ENCODE data around the gene PIEZO1. TPM values are rescaled to one million over a fixed set of nuclear protein-coding genes. Genes with fewer than 3 reads are reported as not detected.

The PIEZO1 gene
- total and polyA plus RNA-seq, 9 of the 15 experiments (the other 6 are each of a cell fraction or from before 2014, with no cell fraction given): 3.6 to 432 (median 131) TPM

DNA sequence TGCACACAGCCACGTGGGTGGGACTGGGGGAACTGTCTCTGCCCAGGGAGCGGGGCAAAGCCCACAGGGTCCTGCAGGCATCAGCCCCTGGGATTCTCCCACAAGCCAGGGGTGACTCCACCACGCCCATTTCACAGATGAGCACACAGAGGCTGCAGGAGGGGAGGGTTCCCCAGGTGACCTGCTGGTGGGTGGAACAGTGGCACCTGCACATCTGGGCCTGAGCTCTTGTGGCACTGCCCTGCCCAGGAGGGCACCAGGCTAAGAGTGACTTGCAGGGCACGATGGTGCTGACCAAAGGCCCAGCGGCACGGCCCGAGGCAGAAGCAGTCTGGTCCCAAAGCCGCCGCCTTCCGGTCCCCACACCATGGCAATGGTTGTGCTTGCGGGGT, 23.9 kb downstream of the PIEZO1 start:
- Histone ChIP-seq H3K27me3 (ENCODE audit: control insufficient read depth in 2 of 2, insufficient read depth in 2 of 2, low read length in 2 of 2) (no peaks in the 10 kb centered on the region), H3K79me2 (ENCODE audit: control insufficient read depth, insufficient read depth, low read length) (peaks cover 96% of the 10 kb centered on the region), H3K4me2 (ENCODE audit: insufficient read depth, low read length) (no peak overlapping the region), H3K36me3 (ENCODE audit: control insufficient read depth, insufficient read depth, low read length) (peaks cover 91% of the 10 kb centered on the region), H3K4me1 (replicated peaks in 1 of 2; ENCODE audit: control insufficient read depth in 2 of 2, insufficient read depth in 2 of 2, low read length in 2 of 2) (peaks cover 24 to 92% of the 10 kb centered on the region in 2 experiments), H3K9ac (ENCODE audit: insufficient read depth in 1 of 2, low read depth in 2 of 2, low read length in 2 of 2) (peak overlapping the region in 1 of 2 experiments; percentile 78; a peak in 2 of 4 replicates), H3K27ac (ENCODE audit: extremely low read depth, low read depth, low read length) (no peak overlapping the region), H3K9me1 (ENCODE audit: control insufficient read depth, insufficient read depth, low read length) (peaks cover 38% of the 10 kb centered on the region), H3K9me3 (replicated peaks; ENCODE audit: control insufficient read depth, insufficient read depth, low read depth, low read length) (no peaks in the 10 kb centered on the region), H4K20me1 (replicated peaks; ENCODE audit: control insufficient read depth, insufficient read depth, low read length) (peaks cover 77% of the 10 kb centered on the region), H3K4me3 (no peak overlapping the region), H2AFZ (ENCODE audit: low read depth, low read length) (no peak overlapping the region)
- POLR2A ChIA-PET: interaction anchor here (5.6 to 8.9 kb wide), 2 partner anchors 10 to 20 kb away, joined by 26 to 102 read pairs; no protein-coding TSS in a partner anchor
- BruUV-seq (replicated peaks): no TSS peak
- WGBS (ENCODE audit: insufficient coverage, low coverage, missing lambda C conversion rate): 87% methylated on average over 11 of the region's 11 CpGs
- ATAC-seq: no peak
- intact Hi-C loops (cut with micrococcal nuclease): no loop called here
- FAIRE-seq: no peak
- in situ Hi-C loops (cut with MboI): no loop called here
- DNase-seq (ENCODE audit: extremely low read depth in 1 of 4, low spot score in 3 of 4): no peak
- CTCF ChIA-PET (ENCODE audit: low intra/inter-chr PET ratio): no interaction called here
- TF ChIP-seq POLR2G (IDR thresholded peaks at IDR 0.05; ENCODE audit: low read depth, low read length): peak; percentile 43
- no peak for TF ChIP-seq SIN3A (IDR thresholded peaks at IDR 0.05; ENCODE audit: borderline replicate concordance in 2 of 2, control insufficient read depth in 1 of 2, low read depth in 2 of 2, low read length in 2 of 2)
- no peak for TF ChIP-seq NONO (IDR thresholded peaks at IDR 0.05; ENCODE audit: low read depth in 2 of 2, low read length in 1 of 2)
- peak; percentile 12; the same call in 1 of the 2 replicates for TF ChIP-seq ESRRA (IDR thresholded peaks at IDR 0.05; ENCODE audit: borderline replicate concordance, low read depth)
- TF ChIP-seq CHD1 (IDR thresholded peaks at IDR 0.05; ENCODE audit: low read length): no peak
- no peak for TF ChIP-seq SRSF3 (IDR thresholded peaks at IDR 0.05; ENCODE audit: insufficient read depth, low read length)
- TF ChIP-seq CBX1 (IDR thresholded peaks at IDR 0.05; ENCODE audit: low read depth): peak; percentile 72; the same call in 1 of the 2 replicates
- TF ChIP-seq, protein P1, sequence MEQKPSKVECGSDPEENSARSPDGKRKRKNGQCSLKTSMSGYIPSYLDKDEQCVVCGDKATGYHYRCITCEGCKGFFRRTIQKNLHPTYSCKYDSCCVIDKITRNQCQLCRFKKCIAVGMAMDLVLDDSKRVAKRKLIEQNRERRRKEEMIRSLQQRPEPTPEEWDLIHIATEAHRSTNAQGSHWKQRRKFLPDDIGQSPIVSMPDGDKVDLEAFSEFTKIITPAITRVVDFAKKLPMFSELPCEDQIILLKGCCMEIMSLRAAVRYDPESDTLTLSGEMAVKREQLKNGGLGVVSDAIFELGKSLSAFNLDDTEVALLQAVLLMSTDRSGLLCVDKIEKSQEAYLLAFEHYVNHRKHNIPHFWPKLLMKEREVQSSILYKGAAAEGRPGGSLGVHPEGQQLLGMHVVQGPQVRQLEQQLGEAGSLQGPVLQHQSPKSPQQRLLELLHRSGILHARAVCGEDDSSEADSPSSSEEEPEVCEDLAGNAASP (IDR thresholded peaks at IDR 0.05): no peak
- no peak for TF ChIP-seq HLTF (IDR thresholded peaks at IDR 0.05)
- TF ChIP-seq, protein P2, sequence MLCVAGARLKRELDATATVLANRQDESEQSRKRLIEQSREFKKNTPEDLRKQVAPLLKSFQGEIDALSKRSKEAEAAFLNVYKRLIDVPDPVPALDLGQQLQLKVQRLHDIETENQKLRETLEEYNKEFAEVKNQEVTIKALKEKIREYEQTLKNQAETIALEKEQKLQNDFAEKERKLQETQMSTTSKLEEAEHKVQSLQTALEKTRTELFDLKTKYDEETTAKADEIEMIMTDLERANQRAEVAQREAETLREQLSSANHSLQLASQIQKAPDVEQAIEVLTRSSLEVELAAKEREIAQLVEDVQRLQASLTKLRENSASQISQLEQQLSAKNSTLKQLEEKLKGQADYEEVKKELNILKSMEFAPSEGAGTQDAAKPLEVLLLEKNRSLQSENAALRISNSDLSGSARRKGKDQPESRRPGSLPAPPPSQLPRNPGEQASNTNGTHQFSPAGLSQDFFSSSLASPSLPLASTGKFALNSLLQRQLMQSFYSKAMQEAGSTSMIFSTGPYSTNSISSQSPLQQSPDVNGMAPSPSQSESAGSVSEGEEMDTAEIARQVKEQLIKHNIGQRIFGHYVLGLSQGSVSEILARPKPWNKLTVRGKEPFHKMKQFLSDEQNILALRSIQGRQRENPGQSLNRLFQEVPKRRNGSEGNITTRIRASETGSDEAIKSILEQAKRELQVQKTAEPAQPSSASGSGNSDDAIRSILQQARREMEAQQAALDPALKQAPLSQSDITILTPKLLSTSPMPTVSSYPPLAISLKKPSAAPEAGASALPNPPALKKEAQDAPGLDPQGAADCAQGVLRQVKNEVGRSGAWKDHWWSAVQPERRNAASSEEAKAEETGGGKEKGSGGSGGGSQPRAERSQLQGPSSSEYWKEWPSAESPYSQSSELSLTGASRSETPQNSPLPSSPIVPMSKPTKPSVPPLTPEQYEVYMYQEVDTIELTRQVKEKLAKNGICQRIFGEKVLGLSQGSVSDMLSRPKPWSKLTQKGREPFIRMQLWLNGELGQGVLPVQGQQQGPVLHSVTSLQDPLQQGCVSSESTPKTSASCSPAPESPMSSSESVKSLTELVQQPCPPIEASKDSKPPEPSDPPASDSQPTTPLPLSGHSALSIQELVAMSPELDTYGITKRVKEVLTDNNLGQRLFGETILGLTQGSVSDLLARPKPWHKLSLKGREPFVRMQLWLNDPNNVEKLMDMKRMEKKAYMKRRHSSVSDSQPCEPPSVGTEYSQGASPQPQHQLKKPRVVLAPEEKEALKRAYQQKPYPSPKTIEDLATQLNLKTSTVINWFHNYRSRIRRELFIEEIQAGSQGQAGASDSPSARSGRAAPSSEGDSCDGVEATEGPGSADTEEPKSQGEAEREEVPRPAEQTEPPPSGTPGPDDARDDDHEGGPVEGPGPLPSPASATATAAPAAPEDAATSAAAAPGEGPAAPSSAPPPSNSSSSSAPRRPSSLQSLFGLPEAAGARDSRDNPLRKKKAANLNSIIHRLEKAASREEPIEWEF (CRISPR knock-in tag; IDR thresholded peaks at IDR 0.05): no peak
- no peak for TF ChIP-seq CAMTA2 (CRISPR knock-in tag; conservative IDR thresholded peaks at IDR 0.05)
- TF ChIP-seq CXXC5 (CRISPR knock-in tag; IDR thresholded peaks at IDR 0.05): no peak
- TF ChIP-seq ZNF830 (CRISPR knock-in tag; IDR thresholded peaks at IDR 0.05): no peak
- peak; percentile 51 for TF ChIP-seq RBM22 (IDR thresholded peaks at IDR 0.05; ENCODE audit: low read depth, low read length, poor library complexity, severe bottlenecking)
- 0 out of 2 replicates have a peak, but pooled peaks have one; percentile 27 for TF ChIP-seq MYNN (IDR thresholded peaks at IDR 0.05)
- TF ChIP-seq MYNN (CRISPR knock-in tag; IDR thresholded peaks at IDR 0.05): no peak
- TF ChIP-seq SRSF9 (IDR thresholded peaks at IDR 0.05; ENCODE audit: borderline replicate concordance, low read depth, low read length): no peak
- no peak for TF ChIP-seq TAL1 (IDR thresholded peaks at IDR 0.05)
- TF ChIP-seq MCM3 (IDR thresholded peaks at IDR 0.05): no peak
